ENCODE data around the gene KRT6B. TPM values are rescaled to one million over a fixed set of nuclear protein-coding genes. Genes with fewer than 3 reads are reported as not detected.

KRT6B gene
- total and polyA plus RNA-seq, 2 of the 8 experiments (the other 6 are each of a cell fraction or from before 2014, with no cell fraction given) = not detected

DNA sequence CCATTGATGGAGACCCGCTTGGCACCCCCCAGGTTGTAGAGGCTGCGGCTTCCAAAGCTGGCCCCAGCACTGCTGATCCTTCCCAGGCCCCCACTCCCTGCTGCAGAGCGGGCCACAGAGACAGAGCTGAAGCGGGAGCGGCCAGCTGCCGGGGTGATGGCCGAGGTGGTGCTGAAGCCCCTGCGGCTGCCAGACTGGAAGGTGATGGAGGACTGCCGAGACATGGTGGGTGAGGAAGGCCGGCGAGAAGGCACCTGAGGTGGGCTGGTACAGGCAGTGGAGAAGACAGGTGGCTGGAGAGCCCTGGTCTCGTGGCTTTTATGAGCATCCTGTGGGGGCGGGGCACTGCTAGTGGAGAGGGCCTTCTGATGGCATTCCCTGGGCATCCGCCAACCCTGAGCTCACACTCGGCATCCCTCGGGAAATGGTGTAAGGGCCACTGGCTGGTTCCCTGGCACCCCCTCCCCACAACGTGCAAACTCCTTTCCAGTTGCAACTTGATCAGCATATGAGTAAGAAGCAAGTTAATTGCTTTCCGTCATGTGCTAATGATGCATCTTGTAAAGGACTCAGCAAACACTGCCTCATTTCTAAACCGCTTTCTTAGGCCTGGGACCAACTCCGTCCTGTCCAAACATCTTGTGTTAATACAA lies 17.7 kb downstream of the KRT6B start, which contains the start of gene KRT75 (continued):
- no peak for TF ChIP-seq SUZ12 (IDR thresholded peaks at IDR 0.05; ENCODE audit: low read length)
- no peak for TF ChIP-seq CREB1 (IDR thresholded peaks at IDR 0.05)
- TF ChIP-seq, protein P1, sequence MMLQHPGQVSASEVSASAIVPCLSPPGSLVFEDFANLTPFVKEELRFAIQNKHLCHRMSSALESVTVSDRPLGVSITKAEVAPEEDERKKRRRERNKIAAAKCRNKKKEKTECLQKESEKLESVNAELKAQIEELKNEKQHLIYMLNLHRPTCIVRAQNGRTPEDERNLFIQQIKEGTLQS (IDR thresholded peaks at IDR 0.05; ENCODE audit: insufficient read depth, low read depth, low read length) = no peak
- TF ChIP-seq BCL11A (IDR thresholded peaks at IDR 0.05; ENCODE audit: low read depth in 2 of 2, low read length in 2 of 2) = no peak
